ENCODE measurements around the gene TGIF2. TPM values are rescaled to one million over a fixed set of nuclear protein-coding genes. Genes with fewer than 3 reads are reported as not detected.

The TGIF2 gene
- total and polyA plus RNA-seq, 2 of the 13 experiments (the other 11 are each of a cell fraction or from before 2014, with no cell fraction given): 41.3 to 53.9 TPM

- TF ChIP-seq, protein P1, sequence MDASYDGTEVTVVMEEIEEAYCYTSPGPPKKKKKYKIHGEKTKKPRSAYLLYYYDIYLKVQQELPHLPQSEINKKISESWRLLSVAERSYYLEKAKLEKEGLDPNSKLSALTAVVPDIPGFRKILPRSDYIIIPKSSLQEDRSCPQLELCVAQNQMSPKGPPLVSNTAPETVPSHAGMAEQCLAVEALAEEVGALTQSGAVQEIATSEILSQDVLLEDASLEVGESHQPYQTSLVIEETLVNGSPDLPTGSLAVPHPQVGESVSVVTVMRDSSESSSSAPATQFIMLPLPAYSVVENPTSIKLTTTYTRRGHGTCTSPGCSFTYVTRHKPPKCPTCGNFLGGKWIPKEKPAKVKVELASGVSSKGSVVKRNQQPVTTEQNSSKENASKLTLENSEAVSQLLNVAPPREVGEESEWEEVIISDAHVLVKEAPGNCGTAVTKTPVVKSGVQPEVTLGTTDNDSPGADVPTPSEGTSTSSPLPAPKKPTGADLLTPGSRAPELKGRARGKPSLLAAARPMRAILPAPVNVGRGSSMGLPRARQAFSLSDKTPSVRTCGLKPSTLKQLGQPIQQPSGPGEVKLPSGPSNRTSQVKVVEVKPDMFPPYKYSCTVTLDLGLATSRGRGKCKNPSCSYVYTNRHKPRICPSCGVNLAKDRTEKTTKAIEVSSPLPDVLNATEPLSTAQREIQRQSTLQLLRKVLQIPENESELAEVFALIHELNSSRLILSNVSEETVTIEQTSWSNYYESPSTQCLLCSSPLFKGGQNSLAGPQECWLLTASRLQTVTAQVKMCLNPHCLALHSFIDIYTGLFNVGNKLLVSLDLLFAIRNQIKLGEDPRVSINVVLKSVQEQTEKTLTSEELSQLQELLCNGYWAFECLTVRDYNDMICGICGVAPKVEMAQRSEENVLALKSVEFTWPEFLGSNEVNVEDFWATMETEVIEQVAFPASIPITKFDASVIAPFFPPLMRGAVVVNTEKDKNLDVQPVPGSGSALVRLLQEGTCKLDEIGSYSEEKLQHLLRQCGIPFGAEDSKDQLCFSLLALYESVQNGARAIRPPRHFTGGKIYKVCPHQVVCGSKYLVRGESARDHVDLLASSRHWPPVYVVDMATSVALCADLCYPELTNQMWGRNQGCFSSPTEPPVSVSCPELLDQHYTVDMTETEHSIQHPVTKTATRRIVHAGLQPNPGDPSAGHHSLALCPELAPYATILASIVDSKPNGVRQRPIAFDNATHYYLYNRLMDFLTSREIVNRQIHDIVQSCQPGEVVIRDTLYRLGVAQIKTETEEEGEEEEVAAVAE (CRISPR knock-in tag; IDR thresholded peaks at IDR 0.05; ENCODE audit: borderline replicate concordance): peak; percentile 97
- TF ChIP-seq ARNT (IDR thresholded peaks at IDR 0.05) (no peak), TSC22D2 (CRISPR knock-in tag; IDR thresholded peaks at IDR 0.05; ENCODE audit: borderline replicate concordance) (peak; percentile 80; the same call in 1 of the 2 replicates), ZNF567 (CRISPR knock-in tag; IDR thresholded peaks at IDR 0.05; ENCODE audit: borderline replicate concordance) (peak; percentile 100), ZNF749 (CRISPR knock-in tag; IDR thresholded peaks at IDR 0.05; ENCODE audit: borderline replicate concordance) (peak; percentile 84; the same call in 1 of the 2 replicates), PAWR (CRISPR knock-in tag; IDR thresholded peaks at IDR 0.05; ENCODE audit: borderline replicate concordance) (no peak), RFXAP (CRISPR knock-in tag; IDR thresholded peaks at IDR 0.05; ENCODE audit: borderline replicate concordance) (peak; percentile 97), CREM (IDR thresholded peaks at IDR 0.05) (peak; percentile 98), CREM (CRISPR knock-in tag; IDR thresholded peaks at IDR 0.05) (peak; percentile 78), YEATS4 (CRISPR knock-in tag; IDR thresholded peaks at IDR 0.05; ENCODE audit: borderline replicate concordance) (peak; percentile 98), ADNP (CRISPR knock-in tag; IDR thresholded peaks at IDR 0.05) (no peak), PLRG1 (conservative IDR thresholded peaks at IDR 0.05) (no peak), JUNB (CRISPR knock-in tag; IDR thresholded peaks at IDR 0.05; ENCODE audit: borderline replicate concordance) (no peak), ZNF83 (CRISPR knock-in tag; IDR thresholded peaks at IDR 0.05; ENCODE audit: borderline replicate concordance) (no peak; the same call in 1 of the 2 replicates), ARNT2 (CRISPR knock-in tag; IDR thresholded peaks at IDR 0.05; ENCODE audit: low read depth) (peak; percentile 98), RNF2 (conservative IDR thresholded peaks at IDR 0.05; ENCODE audit: low read depth) (peak; percentile 87; the same call in 1 of the 2 replicates), CEBPB (IDR thresholded peaks at IDR 0.05; ENCODE audit: borderline replicate concordance, low read depth, low read length) (no peak), ZNF264 (CRISPR knock-in tag; IDR thresholded peaks at IDR 0.05) (peak; percentile 91; the same call in 1 of the 2 replicates), PITX1 (CRISPR knock-in tag; IDR thresholded peaks at IDR 0.05) (0 out of 2 replicates have a peak, but pooled peaks have one; percentile 84)
- TF ChIP-seq, protein P2, sequence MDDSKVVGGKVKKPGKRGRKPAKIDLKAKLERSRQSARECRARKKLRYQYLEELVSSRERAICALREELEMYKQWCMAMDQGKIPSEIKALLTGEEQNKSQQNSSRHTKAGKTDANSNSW (CRISPR knock-in tag; IDR thresholded peaks at IDR 0.05; ENCODE audit: borderline replicate concordance): peak; percentile 16; the same call in 1 of the 2 replicates
- TF ChIP-seq, protein P3, sequence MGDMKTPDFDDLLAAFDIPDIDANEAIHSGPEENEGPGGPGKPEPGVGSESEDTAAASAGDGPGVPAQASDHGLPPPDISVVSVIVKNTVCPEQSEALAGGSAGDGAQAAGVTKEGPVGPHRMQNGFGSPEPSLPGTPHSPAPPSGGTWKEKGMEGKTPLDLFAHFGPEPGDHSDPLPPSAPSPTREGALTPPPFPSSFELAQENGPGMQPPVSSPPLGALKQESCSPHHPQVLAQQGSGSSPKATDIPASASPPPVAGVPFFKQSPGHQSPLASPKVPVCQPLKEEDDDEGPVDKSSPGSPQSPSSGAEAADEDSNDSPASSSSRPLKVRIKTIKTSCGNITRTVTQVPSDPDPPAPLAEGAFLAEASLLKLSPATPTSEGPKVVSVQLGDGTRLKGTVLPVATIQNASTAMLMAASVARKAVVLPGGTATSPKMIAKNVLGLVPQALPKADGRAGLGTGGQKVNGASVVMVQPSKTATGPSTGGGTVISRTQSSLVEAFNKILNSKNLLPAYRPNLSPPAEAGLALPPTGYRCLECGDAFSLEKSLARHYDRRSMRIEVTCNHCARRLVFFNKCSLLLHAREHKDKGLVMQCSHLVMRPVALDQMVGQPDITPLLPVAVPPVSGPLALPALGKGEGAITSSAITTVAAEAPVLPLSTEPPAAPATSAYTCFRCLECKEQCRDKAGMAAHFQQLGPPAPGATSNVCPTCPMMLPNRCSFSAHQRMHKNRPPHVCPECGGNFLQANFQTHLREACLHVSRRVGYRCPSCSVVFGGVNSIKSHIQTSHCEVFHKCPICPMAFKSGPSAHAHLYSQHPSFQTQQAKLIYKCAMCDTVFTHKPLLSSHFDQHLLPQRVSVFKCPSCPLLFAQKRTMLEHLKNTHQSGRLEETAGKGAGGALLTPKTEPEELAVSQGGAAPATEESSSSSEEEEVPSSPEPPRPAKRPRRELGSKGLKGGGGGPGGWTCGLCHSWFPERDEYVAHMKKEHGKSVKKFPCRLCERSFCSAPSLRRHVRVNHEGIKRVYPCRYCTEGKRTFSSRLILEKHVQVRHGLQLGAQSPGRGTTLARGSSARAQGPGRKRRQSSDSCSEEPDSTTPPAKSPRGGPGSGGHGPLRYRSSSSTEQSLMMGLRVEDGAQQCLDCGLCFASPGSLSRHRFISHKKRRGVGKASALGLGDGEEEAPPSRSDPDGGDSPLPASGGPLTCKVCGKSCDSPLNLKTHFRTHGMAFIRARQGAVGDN (CRISPR knock-in tag; IDR thresholded peaks at IDR 0.05): peak; percentile 98
Measured at GRCh38 chr20:36605399-36606157, 32.2 kb downstream of the TGIF2 start, which contains the start of gene RAB5IF (continued).
